Activated CD8-positive, alpha-beta memory T cell treated with anti-CD3 and anti-CD28 coated beads for 48 hours (primary cell): Measurements from ENCODE around the gene TYRO3.

Source experiments
- DNase-seq, 3 experiments: peaks; one replicate each; pipeline ENCODE4 v3.0.0-alpha.2; 2020; ENCODE audit warnings: low read depth in 2 of 3, low spot score in 2 of 3

Gene TYRO3

DNA sequence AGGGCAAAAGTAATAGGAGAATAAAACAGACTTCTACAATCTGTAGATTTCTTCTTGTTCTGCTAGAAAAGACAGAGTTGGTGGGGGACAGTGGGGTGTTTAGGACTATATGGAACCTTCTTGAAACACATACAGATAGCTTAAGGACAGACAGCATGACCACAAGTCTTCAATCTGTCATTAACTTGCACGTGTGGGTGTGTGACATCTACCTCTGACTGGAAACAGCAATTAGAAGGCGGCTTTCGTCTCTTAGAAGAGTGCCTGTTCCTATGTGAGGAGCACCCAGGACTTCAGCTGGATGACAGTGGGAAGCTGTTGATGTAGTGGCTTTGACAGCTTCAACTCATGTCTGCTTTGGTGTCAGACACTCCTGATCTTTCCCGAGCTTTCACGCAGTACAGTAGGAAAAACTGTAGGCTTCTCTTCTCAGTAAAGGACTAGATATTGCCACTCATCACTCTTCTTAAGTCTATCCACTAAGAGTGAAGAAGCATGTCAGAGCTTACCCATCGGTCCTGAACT is 44.5 kb downstream of the TYRO3 start:
- DNase-seq, result no peak

DNA sequence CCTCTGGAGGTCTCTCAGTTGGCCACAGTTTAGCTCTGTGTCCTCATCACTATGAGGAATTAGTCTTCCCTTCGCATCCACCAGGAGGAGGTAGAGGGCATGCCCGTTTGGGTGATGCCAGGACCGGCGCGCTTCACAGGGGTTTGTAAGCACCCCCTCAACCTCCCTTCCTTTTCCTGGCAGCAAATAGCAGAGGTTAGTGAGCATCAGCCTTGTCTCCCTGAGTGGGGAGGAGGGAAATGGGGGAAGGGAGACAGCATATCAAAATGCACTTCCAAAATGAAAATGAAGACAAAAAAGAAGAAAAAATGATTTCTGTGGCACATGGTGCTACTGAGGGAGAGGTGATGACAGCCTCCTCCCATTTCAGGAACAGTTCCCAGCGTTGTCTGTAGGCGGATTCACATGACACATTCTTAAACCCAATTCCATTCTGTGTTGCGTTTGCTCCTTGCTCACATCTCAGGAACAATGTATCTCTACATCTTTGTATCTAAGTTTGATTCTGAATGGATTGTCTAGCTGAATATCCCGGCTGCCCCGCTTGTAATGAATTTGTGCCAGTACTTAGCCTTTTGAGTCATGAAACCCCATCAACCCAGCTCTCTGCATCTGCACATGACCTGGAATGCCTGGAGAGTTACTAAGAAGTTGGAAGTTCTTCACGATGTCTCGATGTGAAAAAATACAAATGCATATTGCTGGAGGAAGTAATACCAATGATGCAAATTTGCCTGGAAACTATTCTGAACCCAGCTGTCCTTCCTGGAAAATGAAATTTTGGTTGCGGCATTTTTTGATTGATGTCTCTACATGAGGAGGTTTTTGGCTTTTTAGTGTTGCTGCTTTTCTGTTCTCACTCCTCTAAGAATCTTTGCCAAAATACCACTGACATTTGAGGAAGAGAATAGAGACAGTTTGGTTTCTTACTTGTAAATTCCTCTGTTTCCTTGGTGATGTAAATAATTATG is 45.2 kb downstream of the TYRO3 start:
- peak in 2 of 3 experiments; percentile 8 to 13 for DNase-seq

DNA sequence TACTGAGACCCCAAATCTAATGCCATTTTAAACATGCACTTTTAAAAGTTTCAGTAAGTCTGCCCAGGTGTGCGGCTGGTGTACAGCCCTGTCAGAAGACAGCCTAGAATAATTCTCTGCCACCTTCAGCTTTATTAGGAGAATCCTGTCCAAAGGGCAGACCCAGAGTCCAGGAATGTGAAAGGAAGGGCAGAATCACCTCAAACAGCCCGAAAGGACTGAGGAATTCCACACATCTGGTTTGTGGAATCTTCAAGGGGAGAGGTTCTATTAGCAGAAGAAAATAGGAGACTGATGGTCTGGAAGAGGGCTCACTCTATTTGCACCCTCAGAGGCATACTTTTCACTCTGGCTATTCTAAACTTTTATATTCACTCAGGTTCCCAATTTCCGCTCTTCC is 46.6 kb downstream of the TYRO3 start:
- DNase-seq, result no peak

DNA sequence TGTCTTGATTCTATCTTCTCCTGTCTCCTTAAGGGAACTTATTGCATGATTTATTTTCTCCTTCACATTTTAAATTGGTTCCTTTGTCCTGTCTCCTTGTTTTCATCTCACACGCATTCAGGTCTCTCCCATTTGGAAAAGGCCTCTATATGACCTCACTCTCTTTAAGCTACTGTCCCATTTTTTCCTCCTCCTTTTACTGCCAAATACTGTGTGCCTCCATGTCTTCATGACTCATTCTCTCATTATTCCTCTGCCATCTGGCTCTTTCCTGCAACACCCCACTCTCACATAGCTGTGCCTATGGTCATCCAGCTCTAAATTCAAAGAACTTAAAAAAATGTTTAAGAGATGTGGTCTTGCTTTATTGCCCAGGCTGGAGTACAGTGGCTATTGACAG is 48.0 kb downstream of the TYRO3 start:
- no peak for DNase-seq

DNA sequence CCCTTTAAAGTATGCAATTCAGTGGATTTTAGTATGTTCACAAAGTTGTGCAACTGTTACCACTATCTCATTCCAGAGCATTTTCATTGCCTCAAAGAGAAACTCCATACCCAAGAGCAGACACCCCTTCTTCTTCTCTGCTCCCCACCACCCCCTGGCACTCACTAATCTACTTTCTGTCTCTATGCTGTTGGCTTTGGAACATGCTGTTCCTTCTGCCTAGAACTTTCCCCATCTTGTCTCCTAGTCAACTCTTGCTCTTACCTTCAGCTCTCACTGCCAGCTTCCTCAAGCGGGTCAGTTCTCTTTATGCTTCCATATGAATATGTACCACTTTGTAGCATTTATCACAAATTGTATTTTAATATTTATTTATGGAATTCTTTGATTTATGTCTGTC is 50.1 kb downstream of the TYRO3 start:
- no peak for DNase-seq

DNA sequence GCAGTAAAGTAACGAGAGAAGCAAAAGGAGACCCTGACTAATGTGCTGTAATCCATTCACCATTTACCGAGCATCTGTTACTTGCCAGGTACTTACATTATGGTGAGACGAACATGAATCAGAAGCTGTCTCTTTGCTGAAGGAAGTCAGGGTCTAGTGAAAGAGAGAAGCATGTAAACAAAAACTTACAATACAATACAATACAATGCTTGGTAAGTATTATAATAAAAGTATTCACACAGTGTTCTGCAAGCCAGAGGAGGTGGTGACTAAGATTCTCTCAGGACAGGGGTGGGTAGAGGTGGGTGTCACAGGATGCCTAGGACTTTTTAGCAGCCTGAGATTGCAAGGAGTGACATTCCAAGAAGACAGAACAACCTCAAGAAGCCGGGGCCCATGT is 51.0 kb downstream of the TYRO3 start:
- no peak for DNase-seq

DNA sequence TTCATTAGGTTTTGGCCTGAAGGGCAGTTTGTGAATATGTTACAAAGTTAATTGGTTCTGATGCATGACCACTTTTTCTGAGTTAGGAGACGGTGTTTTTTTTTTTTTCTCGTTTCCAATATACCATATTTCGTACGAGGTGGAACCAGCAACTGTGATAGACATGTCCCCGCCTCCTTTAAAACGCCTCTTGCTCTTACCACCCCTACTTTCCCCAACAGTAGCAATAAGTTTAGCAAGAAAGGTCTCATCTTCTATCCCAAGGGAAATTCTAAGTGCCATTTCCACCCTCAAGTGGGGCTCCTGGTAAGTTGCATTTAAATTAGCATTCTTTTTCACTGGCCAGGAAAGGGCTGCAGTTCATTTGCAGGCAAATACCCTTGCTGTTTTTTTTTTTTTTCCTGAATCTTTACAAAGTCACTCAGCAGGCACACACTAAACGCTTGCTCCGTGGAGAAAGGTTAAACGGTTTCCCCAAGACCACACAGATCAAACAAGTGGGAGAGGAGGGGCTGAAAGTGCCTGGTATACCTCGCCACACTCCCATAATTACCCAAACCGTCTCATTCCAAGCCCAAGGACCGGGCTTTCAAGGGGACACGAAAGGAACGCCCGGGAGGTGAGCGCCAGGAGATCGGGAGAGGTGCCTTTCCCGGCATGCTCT is 61.7 kb downstream of the TYRO3 start:
- peak in 1 of 3 experiments; percentile 25 for DNase-seq

DNA sequence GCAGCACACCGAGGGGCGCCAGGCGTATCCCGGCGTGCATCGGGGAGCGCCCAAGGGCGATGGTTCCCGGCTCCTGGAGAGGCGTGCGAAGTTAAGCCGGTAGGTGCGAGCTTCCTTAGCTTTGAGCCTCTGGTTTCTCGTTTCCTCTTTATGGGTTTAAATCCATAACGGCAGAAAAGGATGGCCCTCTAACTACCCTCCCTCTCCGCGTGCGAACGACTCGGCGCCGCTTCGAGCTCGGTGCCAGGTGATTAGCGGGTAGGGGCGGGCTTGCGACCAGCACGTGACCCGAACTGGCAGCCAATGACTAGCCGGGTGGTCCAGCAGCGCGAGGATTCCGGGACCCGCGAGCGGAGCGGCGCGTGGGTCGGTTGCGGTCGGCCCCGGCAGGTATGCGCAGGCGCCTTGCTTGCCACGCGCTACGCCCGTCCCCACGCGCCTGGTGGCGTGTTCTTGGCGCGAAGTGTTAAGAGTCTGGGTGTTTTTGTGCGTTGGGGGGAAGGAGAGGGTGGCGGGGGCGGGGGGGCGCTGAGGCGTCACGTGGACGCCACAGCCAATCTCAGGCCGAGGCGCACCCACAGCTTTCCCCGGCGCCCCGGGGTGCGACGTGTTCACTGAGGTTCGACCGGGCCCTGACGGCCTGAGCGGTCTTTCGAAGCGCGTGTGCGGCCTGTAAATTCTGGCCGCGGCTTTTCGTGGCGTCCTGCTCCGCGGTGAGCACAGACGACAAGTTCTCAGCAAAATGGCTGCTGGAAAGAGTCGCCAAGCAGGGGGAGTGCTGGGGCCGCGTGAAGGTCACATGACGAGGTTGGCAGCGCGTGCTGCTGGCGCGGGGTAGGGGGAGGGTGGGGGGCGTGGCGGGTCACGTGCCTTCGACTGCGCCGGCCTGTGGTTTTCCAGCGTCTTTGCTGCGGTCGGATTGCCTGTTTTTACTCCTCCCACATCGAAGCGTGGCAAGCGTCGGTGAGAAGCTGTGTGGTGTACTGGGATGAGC is 62.5 kb downstream of the TYRO3 start:
- DNase-seq, result peak; percentile 54 to 64 (median 59)

DNA sequence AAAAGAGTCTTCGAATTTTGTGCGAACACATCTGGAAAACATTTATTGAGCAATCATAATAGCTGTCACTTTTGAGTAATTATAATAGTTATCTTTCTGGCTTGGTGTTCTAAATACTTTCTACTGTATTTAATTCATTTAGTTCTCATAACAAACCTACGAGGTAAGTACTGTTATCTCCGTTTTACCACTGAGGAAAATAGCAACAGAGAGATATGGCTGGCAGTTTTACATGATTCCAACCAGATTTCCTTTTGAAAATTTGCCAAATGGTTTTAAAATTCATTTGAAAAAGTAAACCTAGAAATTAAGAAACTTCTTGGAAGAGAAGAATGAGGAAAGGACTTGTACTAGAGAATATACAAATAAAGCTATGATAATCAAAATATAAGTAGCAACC is 63.9 kb downstream of the TYRO3 start:
- DNase-seq, result no peak

DNA sequence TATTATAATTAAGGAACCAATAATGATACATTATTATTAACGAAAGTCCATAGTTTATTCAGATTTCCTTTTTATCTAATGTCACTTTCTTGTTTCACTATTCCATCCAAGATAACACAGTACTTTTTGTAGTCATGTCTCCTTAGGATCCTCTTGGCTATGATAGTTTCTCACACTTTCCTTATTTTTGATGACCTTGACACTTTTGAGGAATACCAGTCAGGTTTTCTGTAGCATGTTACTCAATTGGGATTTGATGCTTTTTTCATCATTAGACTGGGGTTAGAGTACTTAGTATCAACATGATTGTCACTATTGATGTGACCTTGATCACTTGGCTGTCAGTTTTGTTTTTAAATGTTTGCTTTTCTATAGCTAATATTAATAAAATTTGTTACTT is 68.2 kb downstream of the TYRO3 start:
- no peak for DNase-seq

DNA sequence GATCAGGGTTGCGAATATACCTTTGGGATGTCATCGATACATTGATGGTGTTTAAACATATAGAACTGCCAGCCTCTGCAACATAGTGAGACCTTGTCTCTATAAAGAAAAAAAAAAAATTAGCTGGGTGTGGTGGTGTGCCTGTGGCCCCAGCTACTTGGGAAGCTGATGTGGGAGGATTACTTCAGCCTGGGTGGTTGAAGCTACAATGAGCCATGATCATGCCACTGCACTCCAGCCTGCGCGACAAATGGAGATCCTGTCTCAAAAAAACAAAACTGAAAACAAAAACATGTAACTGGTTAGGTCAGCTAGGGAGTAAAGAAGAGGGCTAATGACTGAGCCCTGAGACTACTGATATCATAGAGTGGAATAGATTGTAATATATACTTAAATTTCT is 70.5 kb downstream of the TYRO3 start:
- DNase-seq, result no peak

DNA sequence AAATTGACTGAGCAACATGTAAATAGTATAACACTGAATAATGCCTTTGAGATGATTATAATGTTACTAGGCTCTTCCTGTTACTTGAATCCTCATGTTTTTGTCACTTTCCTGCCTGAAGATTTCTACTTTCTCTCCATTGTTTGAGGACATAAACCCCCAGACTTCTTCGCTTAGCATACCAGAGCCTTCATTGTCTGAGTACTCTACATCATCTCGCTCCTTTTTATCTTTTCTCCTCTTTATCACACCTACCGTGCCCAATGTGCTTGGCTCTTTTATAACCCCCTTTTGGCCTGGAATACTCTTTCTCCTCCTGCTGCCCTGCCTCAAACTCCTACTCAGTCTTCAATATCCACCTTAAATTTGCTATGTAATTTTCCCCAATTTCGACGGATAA is 70.9 kb downstream of the TYRO3 start:
- no peak for DNase-seq

DNA sequence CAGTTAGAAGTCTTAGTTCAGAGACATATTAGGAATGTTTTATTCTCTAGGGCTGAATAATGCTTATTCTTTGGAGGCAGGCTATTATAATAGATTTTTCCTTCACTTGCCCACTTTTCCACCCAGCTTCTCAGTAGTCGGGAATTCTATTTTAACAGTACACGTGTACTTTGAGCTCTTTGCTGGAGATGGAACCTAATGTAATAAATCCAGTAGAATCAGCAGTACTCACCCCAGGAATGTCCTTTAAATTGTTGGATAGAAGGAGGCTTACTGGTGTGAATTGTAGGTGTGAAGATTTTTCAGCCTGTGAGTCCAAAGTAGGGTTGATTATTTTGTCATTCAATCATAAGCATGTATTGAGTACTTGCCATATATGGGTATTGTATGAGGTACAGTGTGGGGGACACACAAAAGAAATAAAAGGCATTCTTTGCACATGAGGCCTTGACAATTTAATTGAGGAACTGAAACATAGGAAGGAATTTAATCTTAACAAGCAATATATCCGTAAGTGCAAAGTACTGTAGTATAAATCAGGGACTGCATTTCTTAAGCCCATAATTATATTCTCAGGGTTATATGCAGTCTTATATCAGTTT is 71.7 kb downstream of the TYRO3 start:
- no peak for DNase-seq

DNA sequence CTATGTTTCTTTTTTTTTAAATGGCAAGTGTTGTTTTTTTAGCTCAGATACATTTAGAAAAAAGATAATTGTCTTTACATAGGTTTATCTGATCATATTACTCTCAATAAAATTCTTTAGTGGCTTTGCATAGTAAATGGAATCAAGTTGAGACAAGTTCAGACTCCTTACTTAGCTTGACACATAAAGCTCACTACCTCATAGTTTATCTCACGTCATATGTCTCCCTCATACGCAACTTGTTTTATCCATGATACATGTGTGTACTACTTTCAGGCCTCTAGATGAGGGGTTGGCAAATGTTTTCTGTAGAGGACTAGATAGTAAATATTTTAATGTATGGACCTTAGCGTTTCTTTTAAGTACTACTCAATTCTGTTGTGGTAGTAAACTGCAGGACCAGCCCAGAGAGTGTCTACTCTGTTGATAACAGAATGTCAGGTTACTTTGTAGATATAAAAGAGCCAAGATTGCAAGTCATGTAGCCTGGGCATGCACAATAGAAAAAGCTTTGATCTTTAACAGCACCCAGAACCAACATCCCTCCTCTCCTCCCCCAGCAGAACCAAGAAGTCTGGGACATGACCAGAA is 73.0 kb downstream of the TYRO3 start:
- no peak for DNase-seq
